ENCODE measurements around the gene SLC16A13.

GRCh38 chr17:7042501-7043181 is 6.8 kb downstream of the SLC16A13 start:
- no peak for TF ChIP-seq POLR2AphosphoS5 (IDR thresholded peaks at IDR 0.05; ENCODE audit: borderline replicate concordance, low read depth, low read length)
- no peak for TF ChIP-seq EZH2 (IDR thresholded peaks at IDR 0.05)

Data from SK-N-MC (cell line).